ENCODE measurements around the gene CDC42. TPM values are rescaled to one million over a fixed set of nuclear protein-coding genes. Genes with fewer than 3 reads are reported as not detected.

CDC42 gene
- total and polyA plus RNA-seq, 7 donors, result 173 to 375 (median 246) TPM

DNA sequence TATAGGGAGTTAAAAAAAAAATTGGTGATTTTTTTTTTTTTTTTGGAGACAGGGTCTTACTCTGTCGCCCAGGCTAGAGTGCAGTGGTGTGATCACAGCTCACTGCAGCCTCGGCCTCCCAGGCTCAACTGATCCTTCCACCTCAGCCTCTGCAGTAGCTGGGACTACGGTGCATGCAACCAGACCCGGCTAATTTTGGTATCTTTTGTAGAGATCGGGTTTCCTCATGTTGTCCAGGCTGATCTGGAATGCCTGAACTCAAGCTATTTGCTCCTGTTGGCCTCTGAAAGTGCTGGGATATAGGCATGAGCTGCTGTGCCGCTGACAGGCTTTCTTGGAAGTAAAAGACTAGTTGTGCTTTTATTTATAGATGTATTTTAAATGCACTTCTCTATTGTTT, 3.0 kb downstream of the CDC42 start:
- 75 to 77% methylated on average over 6 of the region's 6 CpGs for WGBS, 2 donors
- Histone ChIP-seq H3K27me3 (no peaks in the 10 kb centered on the region), H3K4me3 (no peak overlapping the region), H3K27ac (peak overlapping the region in 3 of 4 donors; percentile 20 to 100 (median 40)), H3K4me1 (peaks cover 0 to 67% (median 62%) of the 10 kb centered on the region in 4 donors), H3K36me3 (peaks cover 0 to 9% (median 0%) of the 10 kb centered on the region in 4 donors), H3K9me3 (no peaks in the 10 kb centered on the region)
- no peak for TF ChIP-seq POLR2AphosphoS5 (IDR thresholded peaks at IDR 0.05)
- no peak for TF ChIP-seq CTCF (IDR thresholded peaks at IDR 0.05)
- TF ChIP-seq POLR2A (IDR thresholded peaks at IDR 0.05), result no peak
- TF ChIP-seq EP300 (IDR thresholded peaks at IDR 0.05), result no peak
- intact Hi-C loops (cut with DNase I), result no loop called here
- DNase-seq, result no peak

- WGBS, 2 donors, result 40 to 66% methylated on average over 1 of the region's 1 CpG
- H3K4me1 ChIP-seq, result peaks cover 0 to 72% (median 67%) of the 10 kb centered on the region in 4 donors
- intact Hi-C loops (cut with DNase I), result no loop called here
These were observed 3.5 kb downstream of the CDC42 start for GRCh38 chr1:22056043-22056442.

DNA sequence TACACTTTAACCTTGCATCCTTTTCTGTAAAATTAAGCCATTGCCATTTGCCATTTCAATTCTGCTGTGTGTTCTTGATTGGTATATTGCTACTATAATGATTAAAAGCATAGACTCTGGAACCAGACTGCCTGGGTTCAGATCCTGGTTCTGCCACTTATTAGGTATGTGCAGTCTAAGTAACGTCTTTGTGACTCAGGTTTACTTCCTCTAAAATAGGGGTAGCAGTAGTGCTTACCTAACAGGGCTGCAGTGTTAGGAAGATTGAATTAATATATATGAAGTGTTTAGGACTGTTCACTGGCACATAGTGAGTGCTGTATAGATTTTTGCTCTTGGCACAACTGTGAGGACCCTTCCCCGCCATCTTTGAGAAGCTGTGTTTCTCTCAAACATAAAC, 4.4 kb downstream of the CDC42 start:
- intact Hi-C loops (cut with DNase I), result no loop called here
- Histone ChIP-seq H3K36me3 (peaks cover 0 to 9% (median 0%) of the 10 kb centered on the region in 4 donors), H3K27me3 (no peaks in the 10 kb centered on the region), H3K9me3 (no peaks in the 10 kb centered on the region), H3K27ac (peak overlapping the region in 2 of 4 donors; percentile 14 to 100), H3K4me1 (peaks cover 0 to 81% (median 75%) of the 10 kb centered on the region in 4 donors), H3K4me3 (no peak overlapping the region)
- DNase-seq, result no peak
- 48 to 53% methylated on average over 2 of the region's 2 CpGs for WGBS, 2 donors
- TF ChIP-seq POLR2A (IDR thresholded peaks at IDR 0.05) (no peak), EP300 (IDR thresholded peaks at IDR 0.05) (no peak), POLR2AphosphoS5 (IDR thresholded peaks at IDR 0.05) (no peak), CTCF (IDR thresholded peaks at IDR 0.05) (no peak)

More at GRCh38 chr1:22056043-22056442, 3.5 kb downstream of the CDC42 start:
- Histone ChIP-seq H3K9me3 (no peaks in the 10 kb centered on the region), H3K4me3 (no peak overlapping the region), H3K27me3 (no peaks in the 10 kb centered on the region), H3K27ac (peak overlapping the region in 2 of 4 donors; percentile 40 to 100), H3K36me3 (peaks cover 0 to 9% (median 0%) of the 10 kb centered on the region in 4 donors)
- no peak for DNase-seq
- TF ChIP-seq EP300 (IDR thresholded peaks at IDR 0.05) (no peak), POLR2A (IDR thresholded peaks at IDR 0.05) (no peak), CTCF (IDR thresholded peaks at IDR 0.05) (no peak), POLR2AphosphoS5 (IDR thresholded peaks at IDR 0.05) (no peak)

DNA sequence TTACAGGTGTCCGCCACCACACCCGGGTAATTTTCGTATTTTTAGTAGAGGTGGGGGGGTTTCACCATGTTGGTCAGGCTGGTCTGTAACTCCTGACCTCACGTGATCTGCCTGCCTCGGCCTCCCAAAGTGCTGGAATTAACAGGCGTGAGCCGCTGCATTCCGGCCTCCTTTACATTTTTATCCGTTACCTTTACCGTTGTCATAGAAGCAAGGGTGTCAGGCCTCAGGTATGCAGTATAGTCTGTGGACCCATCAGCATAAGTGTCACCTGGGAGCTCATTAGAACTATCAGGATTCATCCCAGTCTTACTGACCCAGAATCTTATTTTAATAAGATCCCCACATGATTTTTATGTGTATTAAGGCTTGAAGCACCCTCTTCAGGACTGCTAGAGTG, 5.4 kb downstream of the CDC42 start:
- Histone ChIP-seq H3K4me1 (peaks cover 0 to 91% (median 78%) of the 10 kb centered on the region in 4 donors), H3K27me3 (no peaks in the 10 kb centered on the region), H3K4me3 (no peak overlapping the region), H3K9me3 (no peaks in the 10 kb centered on the region), H3K36me3 (peaks cover 0 to 9% (median 0%) of the 10 kb centered on the region in 4 donors), H3K27ac (peak overlapping the region in 2 of 4 donors; percentile 4 to 100)
- 90 to 93% methylated on average over 10 of the region's 10 CpGs for WGBS, 2 donors
- no peak for TF ChIP-seq CTCF (IDR thresholded peaks at IDR 0.05)
- TF ChIP-seq POLR2AphosphoS5 (IDR thresholded peaks at IDR 0.05), result no peak
- no peak for TF ChIP-seq POLR2A (IDR thresholded peaks at IDR 0.05)
- no peak for TF ChIP-seq EP300 (IDR thresholded peaks at IDR 0.05)
- intact Hi-C loops (cut with DNase I), result no loop called here
- no peak for DNase-seq
